GM18951 (cell line): Measurements from ENCODE around the gene NLRC3.

ENCODE experiments used
- POLR2A ChIP-seq: IDR thresholded peaks from 4 replicates; pipeline ENCODE4 v1.6.1; 2011; ENCODE audit warnings: mild to moderate bottlenecking; ENCODE audit not compliant: insufficient read length, insufficient read depth; ENCODE audit errors: extremely low read depth
- in situ Hi-C: fragments of 300-500 bp; cut with MboI; formaldehyde crosslinking; loops from one replicate; pipeline ENCODE4 v1.12.0; 2022; ENCODE audit warnings: low sequenced_read_pairs, mixed read lengths, inconsistent platforms; ENCODE audit not compliant: unreplicated experiment

The NLRC3 gene

DNA sequence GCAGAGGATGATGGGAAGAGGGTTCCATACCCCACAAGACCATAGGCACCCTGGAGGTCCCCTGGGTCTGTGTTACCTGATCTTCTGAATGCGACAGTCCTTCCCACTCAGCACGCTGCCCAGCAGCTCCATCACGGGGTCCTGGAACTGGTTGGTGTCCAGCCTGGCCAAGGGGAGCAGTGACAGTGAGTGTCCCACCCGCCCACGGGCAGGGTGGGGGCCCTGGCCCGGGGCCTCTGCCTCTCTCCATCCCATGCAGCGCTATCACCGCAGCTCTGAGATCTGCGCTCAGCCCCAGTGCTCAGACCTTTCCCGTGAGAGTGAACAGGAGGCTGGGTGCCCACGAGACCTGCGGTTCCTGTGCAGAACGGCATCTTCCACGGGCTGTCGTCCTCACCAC, 15.6 kb downstream of the NLRC3 start:
- in situ Hi-C loops, result no loop called here
- no peak for TF ChIP-seq POLR2A

DNA sequence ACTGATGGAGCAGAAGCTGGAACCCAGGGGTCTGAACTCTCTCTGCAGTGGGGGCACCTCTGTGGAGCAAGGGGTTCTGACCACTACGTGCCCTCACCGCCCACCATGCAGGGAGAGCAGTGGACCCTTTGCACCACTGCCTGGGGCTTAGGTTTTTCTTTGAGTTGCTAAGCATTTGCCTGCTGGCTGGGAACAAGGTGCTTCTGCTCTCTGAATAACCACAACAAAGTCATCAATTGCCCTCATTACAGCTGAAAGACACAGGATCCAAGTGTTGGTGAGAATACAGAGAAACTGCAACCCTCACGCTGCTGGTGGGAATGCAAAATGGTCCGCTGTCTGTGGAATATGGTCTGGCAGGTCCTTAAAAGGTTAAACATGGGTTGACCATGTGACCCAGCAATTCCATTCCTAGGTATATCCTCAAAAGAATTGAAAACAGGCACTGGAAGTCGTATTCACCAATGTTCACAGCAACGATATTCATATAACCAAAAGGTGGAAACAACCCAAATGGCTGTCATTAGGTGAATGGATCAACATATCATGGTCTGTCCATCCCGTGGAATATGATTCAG, 22.8 kb downstream of the NLRC3 start:
- in situ Hi-C loops, result no loop called here
- TF ChIP-seq POLR2A, result no peak

DNA sequence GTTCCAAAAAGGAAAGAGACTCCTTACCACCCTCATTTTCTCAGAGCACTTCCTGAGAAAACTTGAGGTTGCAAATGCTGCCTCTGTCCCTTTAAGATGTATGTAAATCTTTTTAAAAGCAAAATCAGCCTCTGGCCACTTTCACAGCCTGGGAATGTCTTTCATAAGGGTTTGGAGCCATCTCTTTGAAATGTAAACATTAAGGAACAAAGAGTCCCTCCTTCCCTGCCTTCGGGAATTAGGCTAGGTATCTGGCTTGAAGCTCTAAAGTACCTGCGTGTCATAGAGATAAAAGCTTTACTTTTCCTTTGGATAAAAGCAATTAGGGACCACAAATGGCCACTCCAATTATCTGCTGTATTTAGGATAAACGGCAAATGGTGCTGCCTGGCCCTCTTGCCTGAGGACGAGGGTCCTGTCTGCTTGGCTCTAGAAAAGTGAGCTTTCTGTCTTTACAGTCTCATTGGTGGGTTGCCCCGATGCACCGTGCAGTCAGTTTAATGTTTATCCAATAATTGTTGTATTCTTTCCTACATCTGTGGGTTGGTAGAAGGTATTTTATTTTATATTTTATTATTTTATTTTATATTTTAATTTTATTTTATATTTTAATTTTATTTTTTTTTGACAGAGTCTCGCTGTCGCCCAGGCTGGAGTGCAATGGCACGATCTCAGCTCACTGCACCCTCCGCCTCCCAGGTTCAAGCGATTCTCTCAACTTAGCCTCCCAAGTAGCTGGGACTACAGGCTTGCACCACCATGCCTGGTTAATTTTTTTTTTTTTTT, 23.9 kb downstream of the NLRC3 start:
- TF ChIP-seq POLR2A, result no peak
- in situ Hi-C loops, result no loop called here

DNA sequence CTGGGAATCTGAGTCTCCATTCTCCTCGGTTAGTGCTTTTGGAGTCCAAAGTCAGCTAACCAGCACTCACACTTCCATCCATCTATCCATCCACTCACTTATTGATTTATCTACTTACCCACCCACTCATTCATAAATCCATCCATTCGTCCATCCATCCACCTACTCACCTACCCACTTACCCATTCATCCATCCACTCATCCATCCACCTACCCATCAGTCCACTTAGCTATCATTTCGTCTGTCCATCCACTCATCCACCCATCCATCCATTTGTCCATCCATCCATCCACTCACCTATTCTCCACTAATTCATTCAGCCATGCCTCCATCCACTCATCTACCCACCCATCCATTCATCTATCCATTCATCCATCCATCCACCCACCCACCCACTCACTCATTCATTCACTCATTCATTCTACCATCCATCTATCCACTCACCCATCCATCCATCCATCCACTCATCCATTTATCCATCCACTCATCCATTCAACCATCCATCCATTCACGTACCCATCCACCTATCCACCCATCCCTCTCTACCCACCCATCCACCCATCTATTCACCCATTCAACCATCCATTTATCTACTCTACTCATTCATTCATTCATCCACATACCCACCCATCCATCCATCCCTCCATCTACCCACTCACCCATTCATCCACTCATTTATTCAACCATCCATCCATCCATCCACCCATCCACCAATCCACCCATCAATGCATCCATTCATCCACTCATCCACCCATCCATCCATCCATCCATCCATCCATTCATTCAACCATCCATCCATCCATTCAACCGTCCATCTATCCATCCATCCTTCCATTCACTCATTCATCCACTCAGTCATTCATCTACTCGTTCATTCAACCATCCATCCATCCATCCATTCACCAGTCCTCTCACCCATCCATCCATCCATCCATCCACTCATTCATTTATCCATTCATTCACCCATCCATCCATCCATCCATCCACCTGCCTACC, 26.1 kb downstream of the NLRC3 start:
- TF ChIP-seq POLR2A, result no peak
- in situ Hi-C loops, result no loop called here

DNA sequence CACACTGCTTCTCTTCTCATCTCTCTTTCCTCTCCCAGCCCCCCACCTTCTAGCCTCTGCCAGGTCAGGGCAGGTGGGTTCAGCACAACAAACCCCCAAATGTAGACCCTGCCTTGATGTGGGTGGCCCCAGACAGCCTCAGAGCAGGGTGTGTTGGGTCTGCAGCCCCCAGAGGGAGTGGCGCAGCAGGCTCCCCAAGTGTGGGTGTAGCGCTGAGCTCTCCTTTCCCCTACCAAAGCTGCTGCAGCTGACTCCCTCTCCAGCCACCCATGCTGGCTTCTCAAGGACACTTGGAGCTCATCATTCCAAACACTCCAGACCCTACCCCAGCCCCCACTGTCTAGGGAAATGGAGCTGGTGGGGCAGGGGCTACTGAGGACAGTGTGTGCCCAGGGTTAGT, 27.3 kb downstream of the NLRC3 start:
- no peak for TF ChIP-seq POLR2A
- in situ Hi-C loops, result no loop called here

DNA sequence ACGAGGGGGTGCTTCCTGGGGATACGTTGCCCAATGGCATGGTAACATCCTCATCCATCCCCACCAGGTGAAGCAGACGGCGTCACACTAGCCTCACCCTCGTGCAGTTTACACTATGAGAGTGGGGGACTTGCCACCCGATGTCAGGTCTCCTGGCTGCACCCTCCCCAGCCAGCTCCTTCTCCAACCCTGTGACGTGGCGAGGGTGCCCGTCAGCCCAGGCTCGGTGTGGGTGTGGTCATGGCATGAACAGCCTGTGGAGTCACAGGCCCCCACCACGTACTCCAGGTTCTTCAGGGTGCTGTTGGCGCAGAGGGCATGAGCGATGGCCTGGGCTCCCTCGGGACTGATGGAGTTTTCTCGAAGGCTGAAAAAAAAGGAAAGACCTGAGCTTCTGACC, 28.3 kb downstream of the NLRC3 start:
- no peak for TF ChIP-seq POLR2A
- in situ Hi-C loops, result no loop called here

DNA sequence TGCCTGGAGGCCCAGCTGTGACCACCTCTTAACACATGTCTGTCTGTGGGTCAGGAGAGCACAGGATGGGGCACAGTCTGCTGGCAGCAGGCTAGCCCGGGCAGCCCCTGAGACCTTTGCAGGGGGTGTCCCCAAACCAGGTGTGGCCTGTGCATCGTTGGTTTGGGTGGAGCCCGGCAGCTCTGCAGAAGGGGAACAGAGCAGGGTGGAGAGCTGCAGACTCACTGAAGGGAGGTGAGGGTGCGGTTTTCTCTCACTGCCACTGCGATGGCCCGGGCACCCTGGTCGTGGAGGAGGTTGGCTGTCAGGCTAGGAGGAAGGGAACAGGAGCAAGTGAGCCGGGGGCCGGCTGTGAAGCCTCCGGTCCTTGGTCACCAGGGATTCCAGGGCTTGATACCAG, 28.8 kb downstream of the NLRC3 start:
- in situ Hi-C loops, result no loop called here

DNA sequence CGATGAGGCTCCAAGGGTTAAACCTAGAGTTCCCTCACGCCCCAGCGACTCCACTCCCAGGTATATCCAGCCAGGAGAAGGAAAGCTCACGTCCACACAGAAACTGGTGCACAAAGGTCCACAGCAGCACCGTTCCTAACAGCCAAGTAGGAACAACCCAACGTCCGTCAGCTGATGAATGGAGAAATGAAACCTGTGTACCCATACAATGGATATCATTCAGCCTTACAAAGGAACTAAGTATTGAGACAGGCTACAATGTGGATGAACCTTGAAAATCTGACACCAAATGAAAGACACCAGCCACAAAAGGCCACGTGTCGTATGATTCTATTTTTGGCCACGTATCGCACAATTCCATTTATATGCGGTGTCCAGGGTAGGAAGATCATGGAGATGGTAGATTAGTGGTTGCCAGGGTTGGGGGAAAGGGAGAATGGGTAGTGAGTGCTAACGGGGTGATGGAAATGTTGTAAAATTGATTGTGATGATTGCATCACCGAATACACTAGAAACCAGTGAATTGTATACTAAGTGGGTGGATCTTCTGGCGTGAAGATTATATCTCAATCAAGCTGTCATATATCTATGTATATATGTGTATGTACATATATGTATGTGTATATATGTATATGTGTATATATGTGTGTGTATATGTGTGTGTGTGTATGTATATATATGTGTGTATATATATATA, 30.1 kb downstream of the NLRC3 start:
- in situ Hi-C loops, result no loop called here

More for the DNA sequence above, 28.8 kb downstream of the NLRC3 start:
- no peak for TF ChIP-seq POLR2A

DNA sequence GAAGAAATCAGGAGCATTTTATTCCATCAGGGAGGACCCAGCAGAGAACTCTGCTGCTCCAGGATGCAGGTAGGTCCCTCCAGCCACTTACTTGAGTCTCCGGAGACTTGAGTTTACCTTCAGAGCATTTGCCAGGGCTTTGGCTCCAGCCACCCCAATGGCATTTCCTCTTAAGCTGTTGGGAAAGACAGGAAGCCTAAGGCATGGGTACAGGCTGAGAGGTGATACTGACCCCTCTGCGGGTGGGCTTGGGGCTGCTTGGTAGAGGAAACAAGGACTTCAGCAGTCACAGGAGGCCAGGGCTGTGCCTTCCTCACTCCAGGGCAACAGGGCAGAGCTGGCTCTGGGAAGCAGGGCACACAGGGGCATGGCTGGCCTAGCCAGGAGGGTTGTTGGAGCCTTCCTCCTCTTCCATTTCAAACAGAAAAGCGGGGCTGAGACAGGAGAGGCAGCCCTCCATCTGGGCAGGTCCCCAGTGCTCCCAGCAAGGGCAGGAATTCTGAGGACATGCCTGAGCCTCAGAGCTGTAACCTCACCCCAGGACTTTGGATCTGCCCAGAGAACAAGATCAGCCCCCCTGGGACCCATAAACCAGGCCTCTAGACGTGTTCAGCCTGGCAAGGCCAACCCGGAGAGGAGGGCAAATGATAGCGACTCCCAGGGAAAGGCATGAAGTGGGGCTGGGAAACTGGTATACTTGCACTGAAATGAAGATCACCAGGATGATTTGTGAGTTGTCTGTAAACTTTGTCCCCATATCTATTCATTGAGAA, 34.4 kb downstream of the NLRC3 start:
- TF ChIP-seq POLR2A, result no peak
- in situ Hi-C loops, result no loop called here

More for the DNA sequence above, 30.1 kb downstream of the NLRC3 start:
- no peak for TF ChIP-seq POLR2A

DNA sequence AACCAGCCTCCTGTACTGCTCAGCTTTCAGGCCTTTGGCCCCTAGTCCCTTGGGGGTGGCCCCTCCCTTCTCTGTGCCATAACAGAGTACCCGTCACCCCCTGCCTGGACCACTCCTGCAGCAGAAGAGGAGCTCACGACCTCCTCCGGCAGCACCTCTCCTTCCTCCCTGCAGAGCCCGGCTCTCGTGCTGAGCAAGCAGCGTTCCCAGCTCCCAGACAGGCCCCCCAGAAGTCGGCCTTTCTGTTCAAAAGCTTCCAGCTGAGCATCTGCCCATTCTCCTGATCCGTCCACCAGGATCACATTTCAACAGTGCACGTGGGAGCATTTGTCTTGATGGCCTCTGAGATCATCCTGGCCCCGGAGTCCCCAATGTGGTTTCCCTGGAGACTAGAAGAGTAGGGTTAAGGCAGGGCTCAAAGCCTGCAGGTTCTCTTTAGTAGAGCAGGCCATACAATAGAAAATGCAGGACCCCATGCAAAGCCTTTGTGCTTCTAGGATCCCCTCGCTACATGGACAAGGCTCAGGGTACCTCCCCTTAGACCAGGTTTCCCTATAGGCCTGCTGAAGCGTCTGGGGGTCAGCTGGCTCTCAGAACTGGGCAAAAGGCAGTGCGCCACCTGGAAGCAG, 35.6 kb downstream of the NLRC3 start:
- in situ Hi-C loops, result no loop called here
- TF ChIP-seq POLR2A, result no peak

DNA sequence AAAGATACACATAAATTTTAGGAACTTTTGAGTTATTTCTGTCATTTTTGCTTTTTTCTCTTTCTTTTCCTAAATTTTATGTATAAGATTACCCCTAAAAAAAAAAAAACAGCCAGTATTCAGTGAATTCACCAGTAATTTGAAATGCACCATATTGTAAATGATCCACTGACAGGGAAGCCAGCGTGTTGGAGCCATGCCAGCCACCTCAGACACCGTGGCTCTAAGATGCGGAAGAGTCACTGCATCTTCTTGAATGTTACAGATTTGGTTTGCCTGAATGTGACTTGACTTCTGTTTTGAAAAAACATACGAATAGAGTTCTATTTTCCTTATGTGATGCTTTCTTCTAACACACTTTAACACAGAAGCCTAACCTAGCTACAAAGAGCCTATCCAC, 39.0 kb downstream of the NLRC3 start:
- in situ Hi-C loops, result no loop called here
- no peak for TF ChIP-seq POLR2A

DNA sequence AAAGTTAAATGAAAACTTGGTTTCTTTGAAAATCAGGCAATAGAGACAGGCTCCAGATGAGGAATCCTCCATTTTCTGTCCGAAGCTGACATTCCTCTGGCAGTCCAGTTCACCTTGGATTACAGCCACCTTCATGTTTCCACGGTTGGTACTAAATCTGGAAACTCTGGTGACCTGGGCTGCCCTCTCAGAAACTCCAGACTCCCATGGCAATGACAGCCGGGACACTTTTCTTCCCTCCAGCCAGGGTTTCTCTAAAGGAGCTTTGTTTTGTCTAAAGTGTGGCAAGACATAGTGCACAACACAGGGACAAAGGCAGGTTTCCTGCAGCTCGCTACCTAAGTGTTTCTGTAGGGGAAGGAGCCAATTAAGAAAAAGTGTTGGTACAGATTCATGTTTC, 40.4 kb downstream of the NLRC3 start:
- in situ Hi-C loops, result no loop called here
- no peak for TF ChIP-seq POLR2A
